Measurements from ENCODE around the gene TCEA2. TPM values are rescaled to one million over a fixed set of nuclear protein-coding genes. Genes with fewer than 3 reads are reported as not detected.

TCEA2 gene
- total and polyA plus RNA-seq, 4 experiments from 2014 or later, result 24.6 to 45.9 (median 35.6) TPM

DNA sequence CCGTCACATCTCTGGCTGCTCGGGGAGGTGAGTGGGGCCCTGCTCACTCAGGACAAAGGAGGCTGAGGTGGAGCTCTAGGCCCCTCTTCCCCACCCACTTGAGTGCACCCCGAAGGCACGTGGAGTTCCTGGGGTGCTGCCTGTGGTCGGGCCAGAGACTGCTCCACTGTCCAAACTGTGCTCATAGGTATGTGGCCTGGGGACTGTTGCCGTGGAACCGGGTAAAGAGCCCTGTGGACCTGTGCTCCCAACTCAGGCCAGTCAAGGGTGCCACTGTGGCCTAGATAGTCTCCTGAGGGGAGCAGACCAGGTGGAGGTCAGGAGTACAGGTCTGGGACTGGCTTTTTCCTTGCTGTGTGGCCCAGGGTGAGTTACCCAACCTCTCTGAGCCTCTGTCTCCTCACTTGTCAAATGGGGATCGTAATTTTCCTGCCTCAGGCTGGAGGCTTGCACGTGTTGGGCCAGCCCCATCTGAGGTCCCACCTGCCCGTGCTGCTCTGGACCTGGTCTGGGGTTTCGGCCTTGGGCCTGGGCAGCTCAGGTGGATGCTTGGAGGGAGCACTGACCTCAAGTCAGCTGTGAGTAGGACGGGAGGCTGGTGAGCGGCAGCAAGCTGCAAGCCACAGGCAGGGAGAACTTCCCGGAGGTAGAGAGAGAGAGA lies 56.8 kb downstream of the TCEA2 start:
- Histone ChIP-seq H3K4me3 (ENCODE audit: low read length in 2 of 2) (peak overlapping the region; percentile 12 to 47), H3K36me3 (ENCODE audit: insufficient read depth, low read length) (no peaks in the 10 kb centered on the region), H3K27me3 (ENCODE audit: insufficient read depth, low read length) (peaks cover 10% of the 10 kb centered on the region), H3K27ac (ENCODE audit: low read depth, low read length) (no peak overlapping the region), H3K4me1 (ENCODE audit: insufficient read depth, low read length) (peaks cover 11% of the 10 kb centered on the region), H3K9me3 (ENCODE audit: control insufficient read depth in 1 of 2, low read length in 2 of 2) (no peaks in the 10 kb centered on the region)
- no peak for DNase-seq
- Mint-ChIP-seq H3K36me3 (no peaks in the 10 kb centered on the region), H3K27me3 (peaks cover 5 to 10% of the 10 kb centered on the region in 2 donors), H3K4me3 (peak overlapping the region; percentile 32 to 82 (median 77)), H3K27ac (peak overlapping the region in 5 of 7 donors; percentile 48 to 91 (median 79)), H3K9me3 (peaks cover 0 to 6% (median 0%) of the 10 kb centered on the region in 8 donors), H3K4me1 (peaks cover 3 to 10% (median 7%) of the 10 kb centered on the region in 4 donors)
- ChIA-PET CTCF (ENCODE audit: partially characterized antibody) (interaction anchor here (0.7 to 4.5 kb wide), 21 partner anchors 9 to 461 kb away, joined by 3 to 73 read pairs (median 4); partner anchors contain the start of genes C20orf204, LKAAEAR1, OPRL1 and PRPF6), POLR2A (ENCODE audit: partially characterized antibody) (interaction anchor here (0.8 to 3.4 kb wide), 4 partner anchors 36 to 83 kb away, joined by 3 to 26 read pairs (median 9); partner anchors contain the start of genes C20orf204 and LKAAEAR1)
- intact Hi-C loops (cut with micrococcal nuclease), result loop anchor here (1.0 to 2.0 kb wide), 7 partner anchors 17 to 413 kb away; partner anchors contain the start of genes ARFRP1 and TPD52L2

DNA sequence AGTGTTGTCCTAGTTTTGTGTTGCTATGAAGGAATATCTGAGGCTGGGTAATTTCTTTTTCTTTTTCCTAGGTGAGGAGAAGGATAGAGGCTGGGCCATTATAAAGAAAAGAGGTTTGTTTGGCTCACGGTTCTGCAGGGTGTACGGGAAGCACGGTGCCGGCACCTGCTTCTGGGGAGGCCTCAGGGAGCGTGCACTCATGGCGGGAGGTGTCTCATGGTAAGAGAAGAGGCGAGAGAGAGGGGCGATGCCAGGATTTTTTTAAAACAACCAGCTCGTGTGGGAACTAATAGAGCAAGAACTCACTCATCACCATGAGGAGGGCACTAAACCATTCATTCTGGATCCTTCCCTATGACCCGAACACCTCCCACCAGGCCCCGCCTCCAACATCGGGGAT lies 58.6 kb downstream of the TCEA2 start:
- H3K36me3 Mint-ChIP-seq, result no peaks in the 10 kb centered on the region
- no peak overlapping the region for H3K4me3 Mint-ChIP-seq
- DNase-seq, result no peak
- ChIA-PET POLR2A (ENCODE audit: partially characterized antibody) (interaction anchor here (1.0 to 3.4 kb wide), 3 partner anchors 38 to 82 kb away, joined by 4 to 26 read pairs (median 13); partner anchors contain the start of genes LKAAEAR1, OPRL1 and RGS19), CTCF (ENCODE audit: partially characterized antibody) (interaction anchor here (1.0 to 4.5 kb wide), 11 partner anchors 11 to 337 kb away, joined by 3 to 73 read pairs (median 7); partner anchors contain the start of genes C20orf204, LKAAEAR1, OPRL1 and PRPF6)
- H3K9me3 Mint-ChIP-seq, result peaks cover 0 to 6% (median 0%) of the 10 kb centered on the region in 8 donors
- intact Hi-C loops (cut with micrococcal nuclease), result loop anchor here (2.0 kb wide), 2 partner anchors 19 to 335 kb away; no protein-coding TSS in a partner anchor
- Histone ChIP-seq H3K27me3 (ENCODE audit: insufficient read depth, low read length) (peaks cover 10% of the 10 kb centered on the region), H3K4me1 (ENCODE audit: insufficient read depth, low read length) (peaks cover 11% of the 10 kb centered on the region), H3K36me3 (ENCODE audit: insufficient read depth, low read length) (no peaks in the 10 kb centered on the region), H3K27ac (ENCODE audit: low read depth, low read length) (no peak overlapping the region), H3K4me3 (ENCODE audit: low read length in 2 of 2) (no peak overlapping the region), H3K9me3 (ENCODE audit: control insufficient read depth in 1 of 2, low read length in 2 of 2) (no peaks in the 10 kb centered on the region)
- peaks cover 5 to 12% of the 10 kb centered on the region in 2 donors for H3K27me3 Mint-ChIP-seq
- peaks cover 3 to 10% (median 7%) of the 10 kb centered on the region in 4 donors for H3K4me1 Mint-ChIP-seq
- H3K27ac Mint-ChIP-seq, result no peak overlapping the region

Small RNA genes lying within 50 kb of the gene (microRNA-seq; reads per million reads assigned to microRNA genes)
- gene MIR6813 (ENCODE audit: borderline microRNAs expressed, borderline number of aligned reads, borderline replicate concordance), result not detected

Other genes with a start within 250 kb of the TCEA2 start
- gene ZBTB46, start 231.9 kb upstream of the TCEA2 start, total RNA-seq, result under 1 TPM; 0.28 to 0.87 TPM
- gene ZBTB46, start 231.9 kb upstream of the TCEA2 start, polyA plus RNA-seq, result under 1 TPM in 1 of 2 donors, not detected in 1; 0.09 TPM
- gene ABHD16B, start 201.7 kb upstream of the TCEA2 start, total RNA-seq, result not detected
- gene ABHD16B, start 201.7 kb upstream of the TCEA2 start, polyA plus RNA-seq, result not detected
- 10 to 100 TPM; 44.4 to 44.9 TPM for gene TPD52L2, start 197.9 kb upstream of the TCEA2 start, total RNA-seq
- gene TPD52L2, start 197.9 kb upstream of the TCEA2 start, polyA plus RNA-seq, result 10 to 100 TPM; 66.4 to 76.1 TPM
- gene DNAJC5, start 168.1 kb upstream of the TCEA2 start, total RNA-seq, result 10 to 100 TPM; 53.3 to 54.4 TPM
- gene DNAJC5, start 168.1 kb upstream of the TCEA2 start, polyA plus RNA-seq, result 1 to 10 TPM; 4.9 to 9.2 TPM
- 10 to 100 TPM; 53.7 to 55.1 TPM for gene UCKL1, start 106.8 kb upstream of the TCEA2 start, total RNA-seq
- 10 to 100 TPM; 26.2 to 31.8 TPM for gene UCKL1, start 106.8 kb upstream of the TCEA2 start, polyA plus RNA-seq
- gene ZNF512B, start 93.3 kb upstream of the TCEA2 start, total RNA-seq, result 10 to 100 TPM; 20.7 to 22.0 TPM
- 1 to 10 TPM in 1 of 2 donors, under 1 TPM in 1; 0.20 to 1.7 TPM for gene ZNF512B, start 93.3 kb upstream of the TCEA2 start, polyA plus RNA-seq
- gene SAMD10, start 83.6 kb upstream of the TCEA2 start, total RNA-seq, result 1 to 10 TPM; 7.4 to 7.5 TPM
- 10 to 100 TPM in 1 of 2 donors, 1 to 10 TPM in 1; 9.7 to 13.0 TPM for gene SAMD10, start 83.6 kb upstream of the TCEA2 start, polyA plus RNA-seq
- 10 to 100 TPM; 86.4 to 88.7 TPM for gene PRPF6, start 82.1 kb upstream of the TCEA2 start, total RNA-seq
- 100 to 1,000 TPM in 1 of 2 donors, 10 to 100 TPM in 1; 63.8 to 101 TPM for gene PRPF6, start 82.1 kb upstream of the TCEA2 start, polyA plus RNA-seq
- gene C20orf204, start 27.0 kb upstream of the TCEA2 start, total RNA-seq, result 1 to 10 TPM; 3.7 to 4.1 TPM
- gene C20orf204, start 27.0 kb upstream of the TCEA2 start, polyA plus RNA-seq, result under 1 TPM in 1 of 2 donors, not detected in 1; 0.22 TPM
- gene SOX18, start 13.6 kb upstream of the TCEA2 start, total RNA-seq, result not detected
- gene SOX18, start 13.6 kb upstream of the TCEA2 start, polyA plus RNA-seq, result not detected
- gene RGS19, start 16.3 kb downstream of the TCEA2 start, total RNA-seq, result 10 to 100 TPM; 35.0 to 35.6 TPM
- gene RGS19, start 16.3 kb downstream of the TCEA2 start, polyA plus RNA-seq, result 100 to 1,000 TPM; 112 to 116 TPM
- gene OPRL1, start 16.9 kb downstream of the TCEA2 start, total RNA-seq, result 1 to 10 TPM in 1 of 2 experiments, under 1 TPM in 1; 0.87 to 1.1 TPM
- 1 to 10 TPM in 1 of 2 donors, under 1 TPM in 1; 0.68 to 1.1 TPM for gene OPRL1, start 16.9 kb downstream of the TCEA2 start, polyA plus RNA-seq
- gene LKAAEAR1, start 21.2 kb downstream of the TCEA2 start, total RNA-seq, result under 1 TPM in 1 of 2 experiments, not detected in 1; 0.39 TPM
- under 1 TPM; 0.30 to 0.63 TPM for gene LKAAEAR1, start 21.2 kb downstream of the TCEA2 start, polyA plus RNA-seq
- gene NPBWR2, start 44.4 kb downstream of the TCEA2 start, total RNA-seq, result not detected
- not detected for gene NPBWR2, start 44.4 kb downstream of the TCEA2 start, polyA plus RNA-seq
- gene MYT1, start 101.3 kb downstream of the TCEA2 start, total RNA-seq, result not detected
- not detected for gene MYT1, start 101.3 kb downstream of the TCEA2 start, polyA plus RNA-seq
- gene PCMTD2, start 192.6 kb downstream of the TCEA2 start, total RNA-seq, result 100 to 1,000 TPM; 187 to 196 TPM
- gene PCMTD2, start 192.6 kb downstream of the TCEA2 start, polyA plus RNA-seq, result 100 to 1,000 TPM in 1 of 2 donors, 10 to 100 TPM in 1; 52.5 to 111 TPM